A673 (cell line): Measurements from ENCODE around the gene TRDMT1.

Source experiments
- EZH2 ChIP-seq: fragments of 200-600 bp; sonication (generic); IDR thresholded peaks from 2 replicates; pipeline ENCODE4 v1.6.1; 2017; ENCODE audit warnings: borderline replicate concordance, low read depth, mild to moderate bottlenecking, mixed read lengths, antibody characterized with exemption, low read length; ENCODE audit not compliant: poor library complexity, severe bottlenecking
- TF ChIP-seq, protein P1 (sequence below): fragments of 300-800, 200-600 bp; sonication (generic); conservative IDR thresholded peaks from 2 replicates; pipeline ENCODE4 v1.5.1; 2017; ENCODE audit warnings: low read depth, mild to moderate bottlenecking, antibody characterized with exemption, low read length, moderate library complexity, mixed read lengths

- TF ChIP-seq, protein P1, sequence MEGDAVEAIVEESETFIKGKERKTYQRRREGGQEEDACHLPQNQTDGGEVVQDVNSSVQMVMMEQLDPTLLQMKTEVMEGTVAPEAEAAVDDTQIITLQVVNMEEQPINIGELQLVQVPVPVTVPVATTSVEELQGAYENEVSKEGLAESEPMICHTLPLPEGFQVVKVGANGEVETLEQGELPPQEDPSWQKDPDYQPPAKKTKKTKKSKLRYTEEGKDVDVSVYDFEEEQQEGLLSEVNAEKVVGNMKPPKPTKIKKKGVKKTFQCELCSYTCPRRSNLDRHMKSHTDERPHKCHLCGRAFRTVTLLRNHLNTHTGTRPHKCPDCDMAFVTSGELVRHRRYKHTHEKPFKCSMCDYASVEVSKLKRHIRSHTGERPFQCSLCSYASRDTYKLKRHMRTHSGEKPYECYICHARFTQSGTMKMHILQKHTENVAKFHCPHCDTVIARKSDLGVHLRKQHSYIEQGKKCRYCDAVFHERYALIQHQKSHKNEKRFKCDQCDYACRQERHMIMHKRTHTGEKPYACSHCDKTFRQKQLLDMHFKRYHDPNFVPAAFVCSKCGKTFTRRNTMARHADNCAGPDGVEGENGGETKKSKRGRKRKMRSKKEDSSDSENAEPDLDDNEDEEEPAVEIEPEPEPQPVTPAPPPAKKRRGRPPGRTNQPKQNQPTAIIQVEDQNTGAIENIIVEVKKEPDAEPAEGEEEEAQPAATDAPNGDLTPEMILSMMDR: no peak
- TF ChIP-seq EZH2: no peak
Measured at GRCh38 chr10:17166699-17167098, 34.8 kb downstream of the TRDMT1 start.
